Middle frontal gyrus (tissue), 1 donor: ENCODE measurements around the gene APOB.

Source experiments
- DNase-seq: peaks from one replicate; pipeline ENCODE4 v3.0.0-alpha.2; 2015; ENCODE audit warnings: low spot score; ENCODE audit errors: extremely low spot score

The APOB gene

DNA sequence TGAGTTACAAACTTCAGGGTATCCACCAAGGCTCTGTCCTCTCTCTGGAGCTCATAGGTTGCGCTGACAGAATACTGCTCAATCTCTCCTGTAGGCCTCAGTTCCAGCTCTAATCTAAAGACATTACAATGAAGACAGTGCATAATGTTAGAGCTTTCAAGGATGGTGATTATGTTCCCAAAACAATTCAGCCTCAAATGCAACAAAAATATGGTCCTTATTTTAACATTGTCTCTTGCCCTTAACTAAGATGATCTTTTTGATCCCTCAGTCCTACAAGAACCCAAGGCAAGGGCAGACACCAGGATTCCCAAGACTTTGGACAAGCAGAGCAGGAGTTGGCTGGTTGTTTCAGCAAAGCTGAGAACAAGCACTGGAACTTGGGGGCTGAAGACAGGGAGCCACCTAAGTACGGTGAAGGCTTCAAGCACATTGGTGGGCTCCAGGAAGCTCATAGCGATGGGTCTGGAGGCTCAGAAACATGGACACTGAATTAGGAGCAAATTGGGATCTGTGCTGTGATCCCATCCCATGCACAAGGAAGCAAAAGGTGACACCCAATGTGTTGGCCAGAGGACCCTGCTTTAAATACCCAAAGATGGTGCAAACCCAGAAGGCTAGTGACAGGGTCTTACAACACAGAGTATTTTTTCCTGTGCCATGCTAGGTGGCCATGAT, 24.7 kb downstream of the APOB start:
- no peak for DNase-seq

DNA sequence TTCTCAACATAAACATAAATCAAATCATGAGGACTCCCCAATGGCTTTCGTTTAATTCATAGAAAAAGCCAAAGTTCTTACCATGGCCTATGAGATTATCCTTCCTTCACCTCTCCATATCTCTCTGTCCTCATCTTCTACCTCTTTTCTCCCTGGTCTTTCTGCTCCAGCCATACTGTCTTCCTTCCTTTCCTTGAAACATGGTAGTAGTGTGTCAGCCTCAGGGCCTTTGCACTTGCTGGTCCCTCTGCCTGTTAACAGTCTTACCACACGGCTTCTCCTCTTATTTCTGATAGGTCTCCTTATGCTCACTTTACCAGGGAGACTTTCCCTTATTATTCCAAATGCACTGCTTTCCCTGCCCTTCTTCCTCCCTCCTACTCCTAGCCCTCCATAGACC, 25.6 kb downstream of the APOB start:
- no peak for DNase-seq

DNA sequence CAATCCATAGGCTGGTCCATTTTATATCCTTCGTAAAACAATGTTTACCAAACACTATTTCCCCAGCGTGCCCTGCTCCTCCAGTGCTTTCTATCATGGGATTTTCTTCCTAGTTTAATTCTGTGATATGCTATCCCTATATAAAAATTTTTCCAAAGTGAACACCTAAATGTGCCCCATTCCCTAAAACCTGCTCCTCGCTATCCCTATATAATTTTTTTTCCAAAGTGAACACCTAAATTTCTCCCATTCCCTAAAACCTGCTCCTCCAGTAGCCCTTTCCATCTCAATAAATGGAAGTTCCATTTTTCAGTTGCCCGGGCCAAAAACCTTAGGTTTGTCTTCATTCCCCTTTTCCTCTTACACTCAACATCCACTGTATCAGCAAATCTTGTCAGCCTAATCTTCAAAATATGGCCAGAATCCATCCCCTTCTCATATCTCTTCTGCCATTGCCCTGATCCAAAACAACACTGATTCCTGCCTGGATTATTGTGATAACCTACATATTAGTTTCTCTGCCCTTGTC, 26.1 kb downstream of the APOB start:
- no peak for DNase-seq

DNA sequence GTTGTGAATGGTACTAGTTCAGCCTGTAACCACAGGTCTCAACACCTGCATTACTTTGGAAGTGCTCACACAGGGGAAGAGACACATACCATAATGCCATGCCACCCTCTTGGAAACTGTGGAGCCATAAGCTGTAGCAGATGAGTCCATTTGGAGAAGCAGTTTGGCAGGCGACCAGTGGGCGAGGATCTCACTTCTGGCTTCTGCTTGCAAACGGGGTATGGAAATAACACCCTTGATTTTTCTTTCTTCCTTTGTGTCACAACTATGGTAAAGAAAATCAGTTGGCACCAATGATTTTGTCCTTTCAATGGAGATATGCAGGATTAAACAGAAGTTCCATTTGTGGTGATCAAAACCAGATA, 28.6 kb downstream of the APOB start:
- no peak for DNase-seq

DNA sequence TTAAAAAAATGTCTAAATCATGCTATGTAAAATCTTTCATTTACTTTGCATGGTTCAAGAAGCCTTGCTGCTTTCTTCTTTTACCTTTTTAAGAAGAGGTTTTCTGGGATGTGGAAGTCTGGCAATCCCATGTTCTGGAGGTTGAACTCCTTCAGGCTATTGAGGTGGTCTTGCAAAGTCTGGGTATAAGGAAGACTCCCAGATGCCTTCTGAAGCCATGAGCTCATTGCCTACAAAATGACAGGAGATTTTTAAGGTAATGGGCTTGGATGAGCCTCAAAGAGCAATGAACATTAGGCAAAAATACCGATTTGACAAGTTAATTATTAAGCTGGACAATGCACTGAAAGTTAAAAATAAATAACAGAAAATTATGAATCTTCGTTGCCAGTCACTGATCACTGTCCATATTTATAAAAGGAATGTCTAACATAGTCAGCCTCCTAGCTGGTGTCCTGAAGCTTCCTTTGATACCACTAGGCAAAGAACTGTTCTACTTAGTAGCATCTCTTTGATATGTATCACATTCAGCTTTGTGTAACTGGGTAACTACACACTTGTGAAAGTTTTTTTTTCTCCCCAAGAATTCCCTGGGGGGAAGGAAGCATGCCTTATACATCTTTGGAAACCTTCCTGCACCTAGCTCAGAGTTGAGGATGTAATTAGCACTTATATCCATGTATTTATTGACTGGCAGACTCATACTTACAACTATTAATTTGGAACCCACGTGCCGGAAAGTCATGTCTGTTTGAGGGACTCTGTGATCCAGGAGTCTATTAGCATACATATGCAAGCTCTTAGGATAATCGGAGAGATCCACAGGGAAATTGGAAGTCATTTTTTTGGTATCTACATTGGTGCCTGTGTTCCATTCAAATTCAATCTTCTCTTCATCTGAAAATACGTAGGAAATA, 29.3 kb downstream of the APOB start:
- DNase-seq = no peak

DNA sequence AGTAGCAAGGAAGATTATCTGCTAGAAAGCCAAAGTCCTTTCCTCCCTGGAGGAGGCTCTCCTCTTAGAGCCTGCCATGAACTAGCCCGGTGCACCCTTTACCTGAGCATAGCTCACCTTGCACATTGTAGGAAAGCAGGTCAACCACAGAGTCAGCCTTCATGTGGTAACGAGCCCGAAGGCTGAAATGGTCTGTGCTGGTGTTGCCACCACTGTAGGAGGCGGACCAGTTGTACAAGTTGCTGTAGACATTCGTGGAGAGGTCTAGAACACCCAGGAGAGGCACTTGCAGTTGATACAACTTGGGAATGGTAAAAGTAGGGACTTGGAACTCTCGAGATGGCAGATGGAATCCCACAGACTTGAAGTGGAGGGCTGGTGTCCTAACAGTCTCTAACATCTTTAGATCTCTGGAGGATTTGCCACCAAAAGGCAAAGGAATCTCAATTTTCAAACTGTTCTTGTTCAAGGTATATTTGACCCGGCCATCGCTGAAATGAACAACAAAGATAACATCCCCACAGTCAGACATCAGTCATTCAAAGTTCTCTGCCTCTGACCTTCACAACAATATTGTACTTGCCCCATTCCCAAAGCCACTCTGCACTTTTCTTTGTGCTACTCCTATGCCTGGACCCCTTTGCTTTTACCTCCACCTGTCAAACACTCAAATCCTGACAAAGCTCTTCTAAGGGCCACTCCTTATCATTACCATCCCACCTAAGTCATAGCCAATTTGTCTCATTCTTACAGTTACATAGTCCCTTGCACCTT, 30.6 kb downstream of the APOB start:
- DNase-seq = no peak

DNA sequence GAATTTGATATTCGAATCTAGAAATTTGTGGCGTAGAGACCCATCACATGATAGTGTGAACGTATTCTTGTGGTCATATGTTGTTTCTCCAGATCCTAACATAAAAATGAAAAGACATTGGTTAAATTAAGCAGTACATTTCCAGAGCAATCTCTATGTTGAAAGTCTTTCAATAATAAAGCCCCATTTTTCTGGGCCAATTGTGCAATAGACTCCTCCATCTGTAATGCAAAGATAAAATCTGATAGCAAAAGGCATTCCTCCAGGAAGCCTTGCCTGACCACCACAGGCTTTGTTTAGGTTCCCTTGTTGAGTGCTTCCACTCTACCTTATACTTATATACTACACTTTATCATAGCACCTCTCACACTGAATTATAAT, 31.3 kb downstream of the APOB start:
- no peak for DNase-seq

DNA sequence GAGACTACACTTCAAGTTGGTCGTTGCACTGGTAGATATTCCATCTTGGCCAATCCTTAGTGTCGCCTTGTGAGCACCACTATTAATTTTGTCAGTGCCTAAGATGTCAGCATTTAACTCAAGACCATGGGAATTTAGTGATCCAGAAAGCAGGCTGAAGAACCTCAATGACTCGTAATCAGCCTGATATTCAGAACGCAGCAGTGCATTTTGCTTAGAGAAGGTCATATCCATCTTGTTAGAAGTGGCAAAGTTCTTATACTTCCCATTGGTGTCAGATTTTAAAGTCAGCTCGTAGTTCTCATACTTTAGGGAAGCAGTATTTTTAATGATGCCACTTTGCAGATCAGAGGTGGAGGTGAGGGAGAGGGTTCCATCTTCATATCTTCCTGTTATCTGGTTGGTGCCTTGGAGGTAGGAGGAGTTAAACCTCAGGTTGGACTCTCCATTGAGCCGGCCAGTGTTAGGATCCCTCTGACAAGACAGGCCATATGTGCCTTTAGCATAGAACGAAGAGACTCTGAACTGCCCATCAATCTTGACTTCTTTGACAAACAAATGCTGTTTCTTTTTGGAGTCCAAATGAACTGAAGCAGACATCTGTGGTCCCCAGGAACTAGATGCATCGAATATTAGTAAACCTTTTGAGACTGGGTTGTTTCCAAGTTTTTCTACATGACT, 31.9 kb downstream of the APOB start:
- no peak for DNase-seq

DNA sequence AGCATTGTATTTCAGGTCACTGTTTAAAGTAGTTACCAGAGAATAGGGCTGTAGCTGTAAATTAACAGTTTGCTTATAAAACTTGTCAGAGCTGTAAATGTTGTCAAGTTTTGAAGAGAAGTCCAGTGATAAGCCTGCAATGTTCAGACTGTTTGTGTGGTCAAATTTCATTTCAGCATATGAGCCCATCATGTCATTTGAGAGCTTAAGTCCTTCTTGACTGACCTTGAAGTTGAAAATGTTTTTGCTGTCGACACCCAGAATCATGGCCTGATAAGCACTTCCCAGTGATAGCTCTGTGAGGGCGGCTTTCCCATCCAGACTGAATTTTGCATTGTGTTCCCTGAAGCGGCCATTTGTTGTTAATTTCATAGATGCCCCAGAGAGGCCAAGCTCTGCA, 32.4 kb downstream of the APOB start:
- no peak for DNase-seq

DNA sequence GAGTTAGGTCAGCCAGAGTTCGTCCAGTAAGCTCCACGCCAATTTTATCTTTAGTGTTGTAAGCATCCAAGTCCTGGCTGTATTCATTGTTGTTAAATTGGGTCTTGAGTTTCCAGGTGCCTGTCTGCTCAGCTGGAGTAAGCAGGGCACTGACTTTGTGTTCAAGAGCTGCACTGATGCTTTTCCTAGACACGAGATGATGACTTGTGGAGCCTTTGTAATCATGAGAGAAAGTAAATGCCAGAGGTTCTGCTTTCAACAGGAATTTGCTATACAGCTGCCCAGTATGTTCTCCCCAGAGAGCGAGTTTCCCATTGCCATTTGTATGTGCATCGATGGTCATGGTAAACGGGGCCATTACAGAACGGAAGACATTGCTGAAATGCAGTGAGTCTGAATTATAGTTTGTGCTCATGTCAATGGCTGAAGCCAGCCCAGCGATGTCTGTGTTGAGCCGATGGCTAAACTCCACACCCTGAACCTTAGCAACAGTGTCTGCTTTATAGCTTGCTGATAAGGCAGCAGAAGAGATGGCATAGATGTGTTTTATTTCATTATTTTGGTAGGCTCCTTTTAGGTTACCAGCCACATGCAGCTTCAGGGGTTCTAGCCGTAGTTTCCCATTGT, 32.9 kb downstream of the APOB start:
- DNase-seq = no peak

DNA sequence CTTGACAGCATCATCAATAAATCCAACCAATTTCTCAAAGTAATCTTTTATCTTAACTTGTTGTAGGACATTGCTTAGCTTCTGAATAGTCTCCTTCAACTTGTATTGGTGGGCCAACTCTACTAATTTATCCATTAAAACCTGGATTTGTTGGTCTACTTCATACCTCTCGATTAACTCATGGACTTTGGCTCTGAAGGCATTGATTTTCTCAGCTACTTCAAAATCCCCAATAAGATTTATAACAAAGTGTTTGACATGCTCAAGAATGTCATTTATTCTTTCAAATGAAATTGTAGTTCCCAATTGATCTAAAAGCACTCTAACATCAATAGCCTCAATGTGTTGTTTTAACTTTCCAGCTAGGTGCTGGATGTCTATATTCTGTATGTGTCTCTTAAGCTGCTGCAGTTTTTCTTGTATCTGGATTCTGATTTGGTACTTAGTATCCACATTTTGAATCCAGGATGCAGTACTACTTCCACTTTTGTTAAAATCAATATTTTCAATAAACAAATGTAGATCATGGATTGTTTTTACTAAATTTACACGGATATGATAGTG, 34.1 kb downstream of the APOB start:
- DNase-seq = no peak

DNA sequence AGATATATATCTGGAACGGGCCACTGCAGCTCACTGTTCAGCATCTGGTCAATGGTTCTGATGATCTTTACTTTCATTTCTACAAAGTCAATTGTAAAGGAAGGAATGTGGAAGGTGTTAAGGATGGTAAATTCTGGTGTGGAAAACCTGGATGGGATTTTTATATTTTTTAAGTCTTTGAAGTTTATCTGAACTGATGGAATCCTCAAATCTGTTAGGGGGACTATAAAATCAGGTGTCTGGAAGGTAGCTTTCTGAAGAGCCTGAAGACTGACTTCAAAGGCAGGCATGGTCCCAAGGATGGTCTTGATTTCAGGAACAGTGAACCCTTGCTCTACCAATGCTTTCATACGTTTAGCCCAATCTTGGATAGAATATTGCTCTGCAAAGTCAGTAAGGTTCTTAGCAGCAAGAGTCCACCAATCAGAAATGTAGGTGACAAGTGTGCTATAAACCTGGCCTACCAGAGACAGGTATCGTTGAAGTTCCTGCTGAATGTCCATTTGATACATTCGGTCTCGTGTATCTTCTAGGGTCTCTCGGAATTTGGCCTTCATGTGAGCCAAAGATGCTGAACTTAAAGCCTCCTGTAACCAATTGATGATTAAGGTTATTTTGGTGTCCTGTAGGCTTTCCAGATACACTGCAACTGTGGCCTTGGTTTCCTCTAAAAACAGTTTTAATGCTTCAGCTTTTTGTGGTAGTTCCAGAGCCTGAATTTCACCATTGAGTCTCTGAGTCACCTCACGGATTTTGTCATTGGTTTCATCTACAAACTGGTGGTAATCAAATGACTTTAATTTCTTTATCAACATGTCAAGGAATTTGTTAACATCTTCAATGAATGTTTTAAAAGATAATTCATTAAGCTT, 34.8 kb downstream of the APOB start:
- no peak for DNase-seq

DNA sequence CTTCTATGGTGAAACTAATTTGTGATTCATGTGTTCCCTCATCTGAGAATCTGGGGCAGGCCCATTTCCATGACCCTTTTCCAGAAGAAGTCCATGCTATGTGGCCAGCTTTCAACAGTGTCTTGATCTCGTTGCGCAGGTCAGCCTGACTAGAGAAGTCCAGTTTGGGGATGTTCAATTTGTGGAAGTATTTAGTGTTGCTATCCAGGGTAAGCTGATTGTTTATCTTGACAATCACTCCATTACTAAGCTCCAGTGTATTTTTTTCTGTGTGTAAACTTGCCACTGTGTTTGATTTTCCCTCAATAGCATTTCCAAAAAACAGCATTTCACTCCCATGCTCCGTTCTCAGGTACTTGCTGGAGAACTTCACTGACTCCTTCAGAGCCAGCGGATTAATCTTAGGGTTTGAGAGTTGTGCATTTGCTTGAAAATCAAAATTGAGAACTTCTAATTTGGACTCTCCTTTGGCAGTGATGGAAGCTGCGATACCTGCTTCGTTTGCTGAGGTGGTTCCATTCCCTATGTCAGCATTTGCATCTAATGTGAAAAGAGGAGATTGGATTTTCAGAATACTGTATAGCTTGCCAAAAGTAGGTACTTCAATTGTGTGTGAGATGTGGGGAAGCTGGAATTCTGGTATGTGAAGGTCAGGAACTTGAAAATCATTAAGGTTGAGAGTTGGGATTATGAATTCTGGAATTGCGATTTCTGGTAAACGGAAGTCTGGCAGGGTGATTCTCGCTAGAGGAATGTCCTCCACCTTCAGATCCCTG, 35.7 kb downstream of the APOB start:
- DNase-seq = no peak

DNA sequence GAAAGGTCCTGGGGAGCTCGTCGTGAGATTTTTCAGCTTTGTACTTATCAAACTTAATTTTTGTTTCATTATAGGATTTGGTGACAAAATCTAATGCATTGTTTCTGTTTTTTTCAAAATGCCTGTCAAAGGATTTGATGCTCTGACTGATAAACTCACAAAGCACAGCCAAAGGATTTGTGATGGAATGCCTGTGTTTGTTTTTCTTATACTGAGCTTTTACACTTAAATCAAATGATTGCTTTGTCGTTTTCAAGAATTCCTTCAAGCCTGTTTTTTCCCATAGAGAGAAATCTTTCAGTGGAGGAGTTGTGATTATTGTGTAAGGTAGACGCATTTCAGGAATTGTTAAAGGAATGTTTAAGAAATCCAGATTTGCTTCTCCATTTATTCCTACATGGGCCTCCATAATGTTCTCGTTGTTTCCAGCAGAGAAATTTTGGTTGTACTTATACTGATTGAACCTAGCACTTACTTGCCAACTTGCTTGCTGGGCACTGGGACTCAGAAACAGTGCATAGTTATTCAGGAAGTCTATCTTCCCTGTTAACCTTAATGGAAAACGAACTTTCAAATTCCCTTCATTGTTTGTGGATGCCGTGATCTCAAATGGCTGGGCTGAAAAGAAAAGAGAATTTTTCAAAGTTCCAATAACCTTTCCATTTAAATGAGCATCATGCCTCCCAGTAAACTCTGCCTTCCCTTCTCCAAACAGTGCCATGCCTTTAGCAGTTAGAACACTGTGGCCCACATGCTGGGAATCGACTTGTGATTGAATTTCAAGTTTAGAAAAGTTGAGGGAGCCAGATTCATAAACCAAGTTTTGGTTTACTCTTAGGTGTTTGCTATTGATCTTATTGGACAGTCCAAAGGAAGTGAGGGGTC, 36.5 kb downstream of the APOB start:
- DNase-seq = no peak

DNA sequence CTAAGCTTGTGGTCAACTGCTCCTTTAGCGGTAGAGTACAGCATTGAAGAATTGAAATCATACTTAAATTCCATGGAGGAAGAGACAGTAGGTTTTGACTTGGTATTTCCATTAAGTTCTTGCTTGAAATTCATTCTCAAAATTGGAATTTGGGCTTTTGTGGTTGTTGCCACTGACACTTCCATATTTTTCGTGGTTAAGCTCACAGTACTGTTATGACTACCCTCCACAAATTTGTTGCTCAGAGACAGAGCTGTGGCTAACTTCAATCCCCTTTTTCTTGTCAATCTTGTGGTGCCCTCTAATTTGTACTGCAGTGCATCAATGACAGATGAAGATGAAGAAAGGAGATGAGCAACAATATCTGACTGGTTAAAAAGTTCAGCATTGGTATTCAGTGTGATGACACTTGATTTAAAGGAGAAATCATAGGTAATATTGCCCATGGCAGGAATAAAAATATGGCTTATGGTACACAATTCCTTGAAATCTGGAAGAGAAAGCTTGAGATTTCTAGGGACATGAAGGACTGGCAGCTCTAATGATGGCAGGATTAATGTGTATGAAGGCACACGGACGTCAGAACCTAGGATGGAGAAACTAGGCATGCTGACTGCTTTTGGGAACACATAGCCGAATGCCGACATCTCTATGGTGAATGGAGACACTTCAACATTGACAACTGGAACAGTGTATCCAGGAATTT, 37.3 kb downstream of the APOB start:
- no peak for DNase-seq

DNA sequence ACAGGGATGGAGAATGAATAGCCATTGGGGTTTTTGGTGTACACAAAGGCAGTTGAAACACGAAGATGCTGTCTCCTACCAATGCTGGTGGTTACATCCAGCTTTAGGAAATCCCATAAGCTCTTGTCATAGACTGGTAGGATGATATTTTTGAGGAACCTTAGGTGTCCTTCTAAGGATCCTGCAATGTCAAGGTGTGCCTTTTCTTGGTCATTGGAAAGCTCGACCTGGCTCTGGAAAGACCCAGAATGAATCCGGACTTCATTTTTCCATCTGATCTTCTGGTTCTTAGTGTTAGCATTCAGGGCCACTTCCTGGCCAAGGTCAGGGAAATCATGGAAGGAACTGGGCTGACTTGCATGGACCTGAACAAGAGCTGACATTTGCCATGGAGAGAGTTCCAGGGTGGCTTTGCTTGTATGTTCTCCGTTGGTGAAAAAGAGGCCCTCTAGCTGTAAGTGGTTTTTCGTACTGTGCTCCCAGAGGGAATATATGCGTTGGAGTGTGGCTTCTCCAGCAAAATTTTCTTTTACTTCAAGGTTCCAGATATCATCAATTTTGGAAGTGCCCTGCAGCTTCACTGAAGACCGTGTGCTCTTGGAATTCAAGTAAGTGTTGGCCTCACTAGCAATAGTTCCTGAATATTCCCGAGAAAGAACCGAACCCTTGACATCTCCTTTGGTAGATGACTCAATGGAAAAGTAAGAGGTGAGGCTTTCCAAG, 38.0 kb downstream of the APOB start:
- no peak for DNase-seq
